Measurements from ENCODE around the gene TM4SF4.

DNA sequence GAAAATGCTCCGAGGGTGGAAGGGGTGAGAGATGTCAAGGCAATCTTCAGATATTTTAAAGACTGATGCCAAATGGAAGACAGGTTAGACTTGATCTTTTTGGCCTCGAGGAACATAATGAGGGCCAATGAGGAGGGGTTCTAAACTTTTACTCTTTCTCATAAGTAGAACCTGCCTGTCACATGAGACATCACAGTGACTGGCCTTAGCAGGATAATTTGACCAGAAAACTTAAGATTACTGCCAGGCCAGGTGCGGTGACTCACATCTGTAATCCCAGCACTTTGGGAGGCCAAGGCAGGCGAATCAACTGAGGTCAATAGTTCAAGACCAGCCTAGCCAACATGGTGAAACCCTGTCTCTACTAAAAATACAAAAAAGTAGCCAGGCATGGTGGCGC is 12.2 kb downstream of the TM4SF4 start:
- TF ChIP-seq, protein P1, sequence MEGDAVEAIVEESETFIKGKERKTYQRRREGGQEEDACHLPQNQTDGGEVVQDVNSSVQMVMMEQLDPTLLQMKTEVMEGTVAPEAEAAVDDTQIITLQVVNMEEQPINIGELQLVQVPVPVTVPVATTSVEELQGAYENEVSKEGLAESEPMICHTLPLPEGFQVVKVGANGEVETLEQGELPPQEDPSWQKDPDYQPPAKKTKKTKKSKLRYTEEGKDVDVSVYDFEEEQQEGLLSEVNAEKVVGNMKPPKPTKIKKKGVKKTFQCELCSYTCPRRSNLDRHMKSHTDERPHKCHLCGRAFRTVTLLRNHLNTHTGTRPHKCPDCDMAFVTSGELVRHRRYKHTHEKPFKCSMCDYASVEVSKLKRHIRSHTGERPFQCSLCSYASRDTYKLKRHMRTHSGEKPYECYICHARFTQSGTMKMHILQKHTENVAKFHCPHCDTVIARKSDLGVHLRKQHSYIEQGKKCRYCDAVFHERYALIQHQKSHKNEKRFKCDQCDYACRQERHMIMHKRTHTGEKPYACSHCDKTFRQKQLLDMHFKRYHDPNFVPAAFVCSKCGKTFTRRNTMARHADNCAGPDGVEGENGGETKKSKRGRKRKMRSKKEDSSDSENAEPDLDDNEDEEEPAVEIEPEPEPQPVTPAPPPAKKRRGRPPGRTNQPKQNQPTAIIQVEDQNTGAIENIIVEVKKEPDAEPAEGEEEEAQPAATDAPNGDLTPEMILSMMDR (IDR thresholded peaks at IDR 0.05), result no peak
- TF ChIP-seq POLR2A (IDR thresholded peaks at IDR 0.05), result no peak

Measured in body of pancreas (tissue), 4 donors.